LNCaP clone FGC (cell line): ENCODE results near the gene HDAC11.

Experiments
- DNase-seq: peaks from one replicate; pipeline ENCODE4 v3.0.0-alpha.2; 2011; ENCODE audit warnings: low read depth
- H3K4me3 ChIP-seq: 2 replicates; pipeline ENCODE4 v1.5.1; 2011; ENCODE audit warnings: mild to moderate bottlenecking, low read depth, low read length, control low read depth
- TF ChIP-seq, protein P1 (sequence below): IDR thresholded peaks from 2 replicates; pipeline ENCODE4 v1.5.1; 2012; ENCODE audit warnings: mild to moderate bottlenecking; ENCODE audit not compliant: control insufficient read depth, insufficient read depth; ENCODE audit errors: extremely low read depth

The HDAC11 gene

DNA sequence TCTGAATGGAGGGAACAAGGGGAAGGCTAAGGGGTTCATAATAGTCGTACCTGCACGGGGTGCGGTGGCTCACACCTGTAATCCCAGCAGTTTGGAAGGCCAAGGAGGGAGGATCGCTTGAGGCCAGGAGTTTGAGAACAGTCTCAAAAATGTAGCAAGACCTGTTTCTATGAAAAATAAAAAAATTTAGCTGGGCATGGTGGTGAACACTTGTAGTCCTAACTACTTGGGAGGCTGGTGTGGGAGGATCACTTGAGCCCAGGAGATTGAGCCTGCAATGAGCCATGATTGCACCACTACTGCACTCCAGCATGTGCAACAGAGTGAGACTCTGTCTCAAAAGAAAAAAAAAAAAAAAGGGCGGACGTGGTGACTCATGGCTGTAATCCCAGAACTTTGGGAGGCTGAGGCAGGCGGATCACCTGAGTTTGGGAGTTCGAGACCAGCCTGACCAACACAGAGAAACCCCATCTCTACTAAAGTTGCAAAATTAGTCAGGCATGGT, 17.9 kb upstream of the HDAC11 start:
- no peak overlapping the region for H3K4me3 ChIP-seq
- TF ChIP-seq, protein P1, sequence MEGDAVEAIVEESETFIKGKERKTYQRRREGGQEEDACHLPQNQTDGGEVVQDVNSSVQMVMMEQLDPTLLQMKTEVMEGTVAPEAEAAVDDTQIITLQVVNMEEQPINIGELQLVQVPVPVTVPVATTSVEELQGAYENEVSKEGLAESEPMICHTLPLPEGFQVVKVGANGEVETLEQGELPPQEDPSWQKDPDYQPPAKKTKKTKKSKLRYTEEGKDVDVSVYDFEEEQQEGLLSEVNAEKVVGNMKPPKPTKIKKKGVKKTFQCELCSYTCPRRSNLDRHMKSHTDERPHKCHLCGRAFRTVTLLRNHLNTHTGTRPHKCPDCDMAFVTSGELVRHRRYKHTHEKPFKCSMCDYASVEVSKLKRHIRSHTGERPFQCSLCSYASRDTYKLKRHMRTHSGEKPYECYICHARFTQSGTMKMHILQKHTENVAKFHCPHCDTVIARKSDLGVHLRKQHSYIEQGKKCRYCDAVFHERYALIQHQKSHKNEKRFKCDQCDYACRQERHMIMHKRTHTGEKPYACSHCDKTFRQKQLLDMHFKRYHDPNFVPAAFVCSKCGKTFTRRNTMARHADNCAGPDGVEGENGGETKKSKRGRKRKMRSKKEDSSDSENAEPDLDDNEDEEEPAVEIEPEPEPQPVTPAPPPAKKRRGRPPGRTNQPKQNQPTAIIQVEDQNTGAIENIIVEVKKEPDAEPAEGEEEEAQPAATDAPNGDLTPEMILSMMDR, result no peak
- DNase-seq, result no peak

GRCh38 chr3:13462822-13463221, 17.3 kb upstream of the HDAC11 start:
- TF ChIP-seq, protein P1, result no peak
- DNase-seq, result no peak
- H3K4me3 ChIP-seq, result no peak overlapping the region

DNA sequence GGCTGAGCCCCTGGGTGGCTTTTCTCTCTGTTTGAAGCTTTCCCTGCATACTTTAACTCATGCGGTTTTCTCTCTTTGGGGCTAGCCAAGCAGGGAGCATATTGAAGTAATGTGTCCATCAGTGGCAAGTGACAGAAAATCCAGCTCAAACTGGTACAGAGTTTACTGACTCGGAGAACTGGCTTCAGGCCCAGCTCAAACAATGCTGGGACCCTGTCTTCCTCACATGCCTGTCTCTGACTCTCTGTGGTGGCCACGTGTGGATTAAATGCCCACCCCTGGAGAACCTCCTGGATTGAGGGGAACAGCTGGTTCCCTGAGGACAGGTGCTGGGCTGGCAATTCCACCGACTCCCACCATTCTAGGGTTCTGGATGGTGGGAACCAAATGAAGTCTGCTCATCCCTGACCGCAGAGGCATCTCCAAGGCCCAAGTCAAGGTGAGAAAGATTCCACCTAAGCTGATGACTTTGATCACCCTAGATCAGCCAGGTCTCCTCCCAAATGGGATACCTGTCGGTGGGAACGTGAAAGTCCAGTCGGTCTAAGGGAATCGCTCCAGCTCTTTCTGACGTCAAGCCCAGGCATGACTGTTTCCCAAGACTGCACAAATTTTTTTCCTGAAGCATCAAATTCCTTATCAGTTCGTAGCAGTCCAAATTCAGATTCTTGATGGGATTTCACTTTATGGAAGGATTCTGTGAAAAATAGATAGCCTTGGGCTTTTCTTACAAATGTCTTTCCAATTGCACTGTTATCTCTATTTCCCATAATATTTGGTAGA, 16.3 kb upstream of the HDAC11 start:
- DNase-seq, result no peak
- no peak overlapping the region for H3K4me3 ChIP-seq
- TF ChIP-seq, protein P1, result no peak

GRCh38 chr3:13465236-13465873, 14.8 kb upstream of the HDAC11 start:
- TF ChIP-seq, protein P1, result no peak

GRCh38 chr3:13466781-13467180, 13.3 kb upstream of the HDAC11 start:
- DNase-seq, result no peak
- TF ChIP-seq, protein P1, result no peak
- H3K4me3 ChIP-seq, result no peak overlapping the region

More at GRCh38 chr3:13465236-13465873, 14.8 kb upstream of the HDAC11 start:
- H3K4me3 ChIP-seq, result no peak overlapping the region
- no peak for DNase-seq

DNA sequence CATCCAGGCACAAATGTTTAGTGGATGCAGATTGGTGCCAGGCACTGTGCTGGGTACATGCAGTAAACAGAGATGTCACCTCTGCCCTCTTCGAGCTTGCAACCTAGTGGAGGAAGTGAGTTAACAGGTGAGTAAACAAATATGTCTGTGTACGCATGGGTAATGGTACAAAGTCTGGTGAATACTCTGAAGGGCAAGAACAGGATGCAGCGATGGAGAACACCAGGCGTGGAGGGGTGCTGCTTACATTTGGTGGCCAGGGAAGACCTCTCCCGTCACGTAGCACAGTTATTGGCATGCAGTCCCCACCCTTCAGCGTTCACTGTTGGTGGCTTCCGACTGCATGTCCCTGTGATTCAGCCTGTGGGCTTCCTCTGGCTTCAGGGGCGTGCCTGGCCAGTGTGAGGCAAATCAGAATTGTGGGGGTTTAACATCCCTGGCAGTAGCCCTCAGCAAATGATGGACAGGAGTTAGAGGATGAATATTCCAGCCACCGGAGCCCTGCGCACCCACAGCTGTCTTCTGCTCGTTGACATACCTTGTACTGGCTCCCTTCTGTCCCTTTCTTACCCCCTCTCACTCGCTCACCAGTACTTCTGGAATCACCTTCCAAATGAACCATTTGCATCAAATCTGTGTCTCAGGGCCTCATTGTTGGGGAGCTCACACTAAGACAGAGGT, 9.1 kb upstream of the HDAC11 start:
- no peak overlapping the region for H3K4me3 ChIP-seq
- TF ChIP-seq, protein P1, result no peak
- no peak for DNase-seq
